ENCODE results near the gene SLC35D1.
"Not testable (repeated sequence)": the region's sequence is repeated elsewhere in the genome, so short reads cannot be mapped to it uniquely, and the experiment has no call there.

Gene SLC35D1

GRCh38 chr1:66978201-66978600, 75.7 kb downstream of the SLC35D1 start:
- H3K27me3 Mint-ChIP-seq (ENCODE audit: low read depth) = no peaks in the 10 kb centered on the region
- H3K4me1 Mint-ChIP-seq = no peaks in the 10 kb centered on the region
- no peaks in the 10 kb centered on the region for H3K9me3 Mint-ChIP-seq

DNA sequence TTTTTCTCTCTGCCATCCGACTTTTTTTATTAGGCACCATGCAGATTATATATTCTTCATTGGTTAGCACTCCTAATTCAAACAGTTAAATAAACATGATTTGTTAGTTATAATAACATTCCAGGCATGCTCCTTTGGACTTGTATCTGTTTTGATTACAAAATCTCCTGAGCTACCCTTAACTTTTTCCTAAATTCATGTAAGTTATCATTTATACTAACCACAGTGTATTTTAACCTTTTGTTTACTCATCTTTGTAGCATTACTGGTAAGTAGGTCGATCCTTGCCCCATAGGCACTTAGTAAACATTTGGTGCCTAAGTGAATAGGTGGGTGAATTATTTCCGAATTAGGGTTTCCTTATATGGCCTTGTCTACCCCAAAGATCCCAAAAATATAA, 85.4 kb downstream of the SLC35D1 start:
- Mint-ChIP-seq H3K4me3 (no peak overlapping the region), H3K27me3 (ENCODE audit: low read depth) (no peaks in the 10 kb centered on the region), H3K27ac (no peak overlapping the region), H3K36me3 (ENCODE audit: low read depth) (peaks cover 77% of the 10 kb centered on the region), H3K9me3 (peaks cover 21% of the 10 kb centered on the region), H3K4me1 (no peaks in the 10 kb centered on the region)
- TF ChIP-seq CTCF (IDR thresholded peaks at IDR 0.05; ENCODE audit: unreplicated experiment in 3 of 3) = no peak

More at GRCh38 chr1:66978201-66978600, 75.7 kb downstream of the SLC35D1 start:
- Mint-ChIP-seq H3K27ac (no peak overlapping the region), H3K4me3 (no peak overlapping the region), H3K36me3 (ENCODE audit: low read depth) (peaks cover 56% of the 10 kb centered on the region)
- no peak for TF ChIP-seq CTCF (IDR thresholded peaks at IDR 0.05; ENCODE audit: unreplicated experiment in 3 of 3)

- H3K4me1 Mint-ChIP-seq; H3K27me3 Mint-ChIP-seq (ENCODE audit: low read depth); H3K4me3 Mint-ChIP-seq; H3K27ac Mint-ChIP-seq: not testable (repeated sequence)
- Mint-ChIP-seq H3K9me3 (peaks cover 21% of the 10 kb centered on the region), H3K36me3 (ENCODE audit: low read depth) (peaks cover 77% of the 10 kb centered on the region)
Measured at GRCh38 chr1:66966188-66966873, 87.6 kb downstream of the SLC35D1 start.

DNA sequence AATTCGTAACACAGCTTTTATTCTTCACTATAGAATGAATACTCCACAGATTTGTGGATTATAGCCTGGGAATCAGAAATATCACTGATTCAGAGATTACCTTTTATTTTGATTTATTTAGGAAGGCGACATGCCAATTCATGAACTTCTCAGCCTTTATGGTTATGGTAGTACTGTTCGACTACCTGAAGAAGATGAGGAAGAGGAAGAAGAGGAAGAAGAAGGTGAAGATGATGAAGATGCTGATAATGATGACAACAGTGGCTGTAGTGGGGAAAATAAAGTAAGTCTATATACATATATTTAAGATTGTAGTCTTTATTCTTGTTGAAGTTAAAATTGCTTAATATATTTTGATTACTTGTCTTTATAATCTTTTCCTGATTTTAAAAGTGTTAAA, 96.0 kb downstream of the SLC35D1 start:
- H3K9me3 Mint-ChIP-seq = no peaks in the 10 kb centered on the region
- no peaks in the 10 kb centered on the region for H3K27me3 Mint-ChIP-seq (ENCODE audit: low read depth)
- peaks cover 72% of the 10 kb centered on the region for H3K36me3 Mint-ChIP-seq (ENCODE audit: low read depth)
- no peaks in the 10 kb centered on the region for H3K4me1 Mint-ChIP-seq
- H3K4me3 Mint-ChIP-seq = no peak overlapping the region
- TF ChIP-seq CTCF (IDR thresholded peaks at IDR 0.05; ENCODE audit: unreplicated experiment in 3 of 3) = no peak
- no peak overlapping the region for H3K27ac Mint-ChIP-seq

- H3K27ac Mint-ChIP-seq = no peak overlapping the region
- no peak for TF ChIP-seq CTCF (IDR thresholded peaks at IDR 0.05; ENCODE audit: unreplicated experiment in 3 of 3)
- no peaks in the 10 kb centered on the region for H3K9me3 Mint-ChIP-seq
- no peaks in the 10 kb centered on the region for H3K4me1 Mint-ChIP-seq
- no peaks in the 10 kb centered on the region for H3K27me3 Mint-ChIP-seq (ENCODE audit: low read depth)
- H3K4me3 Mint-ChIP-seq = no peak overlapping the region
- peaks cover 70% of the 10 kb centered on the region for H3K36me3 Mint-ChIP-seq (ENCODE audit: low read depth)
Measured at GRCh38 chr1:66954208-66954607, 99.7 kb downstream of the SLC35D1 start.

DNA sequence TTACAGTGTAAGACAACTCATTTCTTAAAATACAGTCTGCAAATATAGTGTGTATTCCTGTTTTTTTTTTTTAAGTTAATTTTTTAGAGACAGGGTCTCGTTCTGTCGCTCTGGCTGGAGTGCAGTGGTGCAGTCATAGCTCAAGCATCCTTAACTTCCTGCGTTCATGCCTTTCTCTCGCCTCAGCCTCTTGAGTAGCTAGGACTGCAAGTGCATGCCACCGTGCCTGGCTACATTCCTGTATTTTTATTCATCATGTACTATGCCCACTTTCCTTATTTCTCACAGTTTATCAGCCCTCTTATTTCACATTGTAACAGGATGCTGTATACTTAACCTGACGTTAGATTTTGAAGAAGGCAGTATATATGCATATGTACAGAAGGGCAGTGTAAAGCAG, 102.4 kb downstream of the SLC35D1 start:
- Mint-ChIP-seq H3K36me3 (ENCODE audit: low read depth) (peaks cover 70% of the 10 kb centered on the region), H3K27me3 (ENCODE audit: low read depth) (no peaks in the 10 kb centered on the region), H3K4me3 (no peak overlapping the region), H3K4me1 (no peaks in the 10 kb centered on the region), H3K9me3 (no peaks in the 10 kb centered on the region), H3K27ac (no peak overlapping the region)
- TF ChIP-seq CTCF (IDR thresholded peaks at IDR 0.05; ENCODE audit: unreplicated experiment in 3 of 3) = no peak
